ENCODE results near the gene NCAPD3.
"Not testable (repeated sequence)": the region's sequence is repeated elsewhere in the genome, so short reads cannot be mapped to it uniquely, and the experiment has no call there.

The NCAPD3 gene

DNA sequence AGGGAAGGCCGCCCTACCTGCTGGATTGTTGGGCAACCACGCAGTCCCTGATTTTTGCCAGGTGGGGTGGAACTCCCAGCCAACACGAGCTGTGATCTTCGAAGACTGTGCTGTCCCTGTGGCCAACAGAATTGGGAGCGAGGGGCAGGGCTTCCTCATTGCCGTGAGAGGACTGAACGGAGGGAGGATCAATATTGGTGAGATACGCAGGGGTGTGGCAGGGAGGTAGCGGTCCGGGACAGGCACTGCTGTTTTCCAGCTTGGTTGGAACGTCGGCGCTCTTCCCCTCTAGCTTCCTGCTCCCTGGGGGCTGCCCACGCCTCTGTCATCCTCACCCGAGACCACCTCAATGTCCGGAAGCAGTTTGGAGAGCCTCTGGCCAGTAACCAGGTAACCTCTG lies 37.2 kb upstream of the NCAPD3 start:
- no peaks in the 10 kb centered on the region for H3K27me3 Mint-ChIP-seq
- ATAC-seq (ENCODE audit: low read depth) (no peak), DNase-seq (ENCODE audit: low spot score in 2 of 2) (no peak)
- no peak overlapping the region for H3K27ac Mint-ChIP-seq
- peaks cover 3% of the 10 kb centered on the region for H3K4me1 Mint-ChIP-seq
- peaks cover 19% of the 10 kb centered on the region for H3K36me3 Mint-ChIP-seq
- H3K4me3 Mint-ChIP-seq: no peak overlapping the region
- no peaks in the 10 kb centered on the region for H3K9me3 Mint-ChIP-seq

DNA sequence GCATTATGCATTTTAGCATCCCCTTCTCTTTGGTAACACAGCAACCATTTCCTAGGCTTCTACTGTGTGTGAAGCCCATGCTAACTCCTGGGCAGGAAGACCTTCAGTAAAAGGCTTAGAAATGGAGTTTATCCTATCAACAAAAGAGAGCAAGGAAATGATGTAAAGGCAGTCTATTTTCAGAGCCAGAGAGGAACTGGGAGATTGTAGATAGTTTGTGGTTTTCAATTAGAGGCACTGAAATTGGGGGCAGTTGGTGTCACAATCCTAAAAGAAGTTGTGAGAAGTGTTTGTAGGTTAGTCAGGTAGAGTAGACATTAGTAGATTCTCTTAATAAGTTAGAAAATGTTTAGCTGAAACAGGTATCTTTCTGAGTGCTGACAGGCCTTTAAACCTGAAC lies 36.7 kb upstream of the NCAPD3 start:
- Mint-ChIP-seq H3K9me3 (no peaks in the 10 kb centered on the region), H3K4me3 (no peak overlapping the region), H3K4me1 (peaks cover 3% of the 10 kb centered on the region), H3K27me3 (no peaks in the 10 kb centered on the region), H3K27ac (no peak overlapping the region), H3K36me3 (peaks cover 19% of the 10 kb centered on the region)
- DNase-seq (ENCODE audit: low spot score in 2 of 2) (no peak), ATAC-seq (ENCODE audit: low read depth) (no peak)

GRCh38 chr11:134258577-134258976 lies 34.8 kb upstream of the NCAPD3 start:
- Mint-ChIP-seq H3K27ac (no peak overlapping the region), H3K9me3 (no peaks in the 10 kb centered on the region), H3K27me3 (no peaks in the 10 kb centered on the region), H3K4me3 (no peak overlapping the region), H3K4me1 (peaks cover 10% of the 10 kb centered on the region), H3K36me3 (peaks cover 16% of the 10 kb centered on the region)
- ATAC-seq (ENCODE audit: low read depth) (no peak), DNase-seq (ENCODE audit: low spot score in 2 of 2) (no peak)

- Mint-ChIP-seq H3K4me1 (peaks cover 15% of the 10 kb centered on the region), H3K9me3 (no peaks in the 10 kb centered on the region), H3K4me3 (no peak overlapping the region), H3K27me3 (no peaks in the 10 kb centered on the region), H3K36me3 (peaks cover 14% of the 10 kb centered on the region), H3K27ac (no peak overlapping the region)
- ATAC-seq (ENCODE audit: low read depth) (no peak), DNase-seq (ENCODE audit: low spot score in 2 of 2) (no peak)
Measured at GRCh38 chr11:134257101-134257500, 33.3 kb upstream of the NCAPD3 start.

- not testable (repeated sequence) for ATAC-seq (ENCODE audit: low read depth); H3K4me3 Mint-ChIP-seq; H3K9me3 Mint-ChIP-seq; H3K27ac Mint-ChIP-seq; H3K36me3 Mint-ChIP-seq; DNase-seq (ENCODE audit: low spot score in 2 of 2); H3K27me3 Mint-ChIP-seq
- H3K4me1 Mint-ChIP-seq: peaks cover 13% of the 10 kb centered on the region
Measured at GRCh38 chr11:134255184-134255561, 31.4 kb upstream of the NCAPD3 start.

GRCh38 chr11:134254433-134255183 lies 30.8 kb upstream of the NCAPD3 start:
- Mint-ChIP-seq H3K27ac (no peak overlapping the region), H3K27me3 (no peaks in the 10 kb centered on the region), H3K4me1 (peaks cover 13% of the 10 kb centered on the region), H3K4me3 (peak overlapping the region; percentile 90), H3K36me3 (peaks cover 9% of the 10 kb centered on the region), H3K9me3 (no peaks in the 10 kb centered on the region)
- no peak for ATAC-seq (ENCODE audit: low read depth)
- DNase-seq (ENCODE audit: low spot score in 2 of 2): no peak

GRCh38 chr11:134253188-134253993 lies 29.6 kb upstream of the NCAPD3 start, which contains the start of the genes ACAD8 and THYN1:
Gene ACAD8 (plus strand): TSS chr11:134253568. CDS start chr11:134253601, 33 bp downstream.
Gene THYN1 (minus strand): TSS chr11:134253352. CDS start chr11:134252882, 470 bp downstream.
- peak within 1 kb of the TSS; percentile 90 for H3K4me3 Mint-ChIP-seq
- no peaks in the 10 kb centered on the region for H3K9me3 Mint-ChIP-seq
- H3K27me3 Mint-ChIP-seq: no peaks in the 10 kb centered on the region
- peaks cover 5% of the 10 kb centered on the region for H3K36me3 Mint-ChIP-seq
- H3K27ac Mint-ChIP-seq: peak within 1 kb of the TSS; percentile 81
- peak; percentile 90 to 93 for DNase-seq (ENCODE audit: low spot score in 2 of 2)
- ATAC-seq (ENCODE audit: low read depth): peak; percentile 99
- H3K4me1 Mint-ChIP-seq: peaks cover 13% of the 10 kb centered on the region

DNA sequence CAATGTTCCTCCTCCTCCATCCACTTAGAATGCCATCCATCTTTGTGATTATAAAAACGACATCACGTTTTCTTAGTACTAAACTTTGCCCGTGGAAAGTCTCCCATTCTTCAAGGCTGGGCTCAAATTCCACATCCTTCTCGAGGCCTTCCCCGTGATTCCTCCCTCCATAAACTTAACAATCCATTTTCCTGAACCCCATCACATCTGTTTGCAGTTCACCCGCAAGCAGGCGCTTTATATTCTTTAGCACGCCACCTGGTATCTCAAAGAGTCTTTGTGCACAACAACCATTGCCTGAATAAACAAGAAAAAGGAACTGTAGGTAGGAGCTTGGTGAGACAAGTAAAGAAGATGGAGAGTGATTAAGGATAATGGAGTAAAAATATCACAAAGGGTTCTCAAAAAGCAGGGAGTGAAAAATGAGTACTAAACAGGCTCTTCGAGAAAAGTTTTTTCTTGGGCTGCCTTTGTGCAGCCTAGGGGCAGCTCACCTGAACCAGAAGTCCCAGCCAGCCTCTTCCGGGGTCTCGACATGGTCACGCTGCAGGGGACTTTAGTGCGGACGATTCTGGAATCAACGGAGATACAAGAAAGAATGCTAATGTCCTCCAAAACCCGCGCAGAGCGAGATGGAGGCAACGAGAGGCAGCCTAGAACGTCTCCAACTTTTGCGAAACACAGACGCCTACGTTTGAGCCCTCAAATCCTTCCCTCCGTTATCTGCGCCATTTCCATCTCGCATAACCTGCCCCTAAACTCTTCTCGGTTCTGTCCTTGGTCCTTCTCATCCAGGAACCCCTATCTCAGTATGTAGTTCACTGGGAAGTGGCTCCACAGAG lies 28.8 kb upstream of the NCAPD3 start:
- Mint-ChIP-seq H3K9me3 (no peaks in the 10 kb centered on the region), H3K36me3 (peaks cover 8% of the 10 kb centered on the region), H3K27ac (peak overlapping the region; percentile 69), H3K4me3 (peak overlapping the region; percentile 90), H3K27me3 (no peaks in the 10 kb centered on the region), H3K4me1 (peaks cover 13% of the 10 kb centered on the region)
- peak; percentile 2 for ATAC-seq (ENCODE audit: low read depth)
- DNase-seq (ENCODE audit: low spot score in 2 of 2): no peak

- Mint-ChIP-seq H3K4me1 (peaks cover 13% of the 10 kb centered on the region), H3K27ac (no peak overlapping the region), H3K27me3 (no peaks in the 10 kb centered on the region), H3K4me3 (no peak overlapping the region), H3K36me3 (peaks cover 11% of the 10 kb centered on the region), H3K9me3 (no peaks in the 10 kb centered on the region)
- DNase-seq (ENCODE audit: low spot score in 2 of 2) (no peak), ATAC-seq (ENCODE audit: low read depth) (no peak)
Measured at GRCh38 chr11:134250675-134251074, 26.9 kb upstream of the NCAPD3 start.

GRCh38 chr11:134250246-134250645 lies 26.5 kb upstream of the NCAPD3 start:
- Mint-ChIP-seq H3K27ac (no peak overlapping the region), H3K27me3 (no peaks in the 10 kb centered on the region), H3K9me3 (no peaks in the 10 kb centered on the region), H3K4me3 (no peak overlapping the region), H3K36me3 (peaks cover 11% of the 10 kb centered on the region), H3K4me1 (peaks cover 13% of the 10 kb centered on the region)
- DNase-seq (ENCODE audit: low spot score in 2 of 2) (no peak), ATAC-seq (ENCODE audit: low read depth) (no peak)

DNA sequence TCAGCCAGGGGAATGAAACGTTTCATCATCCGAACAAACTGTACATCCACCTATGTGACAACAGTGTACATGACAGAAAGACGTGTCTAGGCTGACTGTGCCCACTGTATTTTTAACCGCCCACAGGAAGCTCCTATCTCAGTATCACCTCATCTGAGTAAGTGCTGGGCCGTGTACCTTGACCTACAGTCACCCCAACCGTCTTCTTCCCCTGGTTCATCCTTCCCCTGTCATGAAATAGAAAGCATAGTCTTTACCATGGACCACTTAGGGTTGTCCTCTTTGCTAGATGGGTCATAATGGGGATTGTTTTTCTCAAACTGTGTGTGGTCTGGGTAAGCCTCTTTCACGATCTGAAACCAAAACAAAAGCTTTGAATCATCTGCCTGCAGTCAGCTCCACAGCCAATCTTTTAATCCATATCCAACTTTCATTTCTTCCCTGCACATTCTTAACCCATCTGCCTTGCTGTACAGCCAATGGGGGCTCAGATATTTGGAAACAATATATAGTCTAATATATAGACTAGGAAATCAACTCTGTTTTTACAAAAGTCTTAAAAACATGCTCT lies 25.2 kb upstream of the NCAPD3 start:
- Mint-ChIP-seq H3K27me3 (no peaks in the 10 kb centered on the region), H3K36me3 (peaks cover 11% of the 10 kb centered on the region), H3K4me1 (peaks cover 14% of the 10 kb centered on the region), H3K9me3 (no peaks in the 10 kb centered on the region), H3K4me3 (no peak overlapping the region), H3K27ac (no peak overlapping the region)
- DNase-seq (ENCODE audit: low spot score in 2 of 2) (no peak), ATAC-seq (ENCODE audit: low read depth) (no peak)

DNA sequence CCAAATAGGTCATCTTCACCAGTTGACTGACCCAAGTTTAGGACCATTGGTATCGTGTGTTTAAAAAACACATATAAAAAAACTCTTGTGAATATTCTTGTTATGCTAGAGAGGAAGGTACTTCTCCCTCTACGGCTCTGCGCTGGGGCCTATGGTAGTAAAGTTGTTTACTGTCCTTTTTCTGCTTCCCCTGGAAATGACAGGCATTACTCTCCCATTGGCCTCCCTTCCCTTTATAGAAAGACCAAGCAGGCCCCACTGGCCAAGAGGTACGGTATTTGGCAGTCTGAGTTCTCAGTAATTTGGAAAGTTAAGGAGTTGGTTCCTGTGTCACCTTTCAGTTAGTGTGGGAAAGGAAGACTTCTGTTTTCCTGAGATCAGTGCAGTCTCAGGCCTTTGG lies 22.9 kb upstream of the NCAPD3 start:
- Mint-ChIP-seq H3K4me3 (no peak overlapping the region), H3K36me3 (peaks cover 16% of the 10 kb centered on the region), H3K27ac (no peak overlapping the region), H3K9me3 (no peaks in the 10 kb centered on the region), H3K4me1 (peaks cover 7% of the 10 kb centered on the region), H3K27me3 (no peaks in the 10 kb centered on the region)
- DNase-seq (ENCODE audit: low spot score in 2 of 2) (no peak), ATAC-seq (ENCODE audit: low read depth) (no peak)

DNA sequence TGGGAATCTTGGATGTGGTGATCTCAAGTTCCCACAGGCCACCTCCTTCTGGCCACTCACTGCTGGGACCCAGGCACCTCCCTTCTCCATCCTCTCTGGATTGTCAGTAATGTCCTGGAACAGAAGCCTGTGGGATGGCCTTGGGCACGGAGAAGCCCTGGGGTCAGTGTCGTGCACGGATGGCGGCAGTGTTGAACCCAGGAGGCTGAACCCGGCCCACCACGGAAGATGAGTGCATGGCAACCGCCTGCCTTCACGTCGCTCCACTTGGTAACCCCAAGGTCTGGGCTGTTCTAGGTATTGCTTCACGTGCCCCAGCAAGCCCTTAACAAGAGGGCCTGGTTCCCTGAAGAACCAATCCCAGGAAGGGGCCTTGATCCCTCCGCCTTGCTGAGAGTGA lies 22.3 kb upstream of the NCAPD3 start:
- H3K27ac Mint-ChIP-seq: no peak overlapping the region
- DNase-seq (ENCODE audit: low spot score in 2 of 2) (no peak), ATAC-seq (ENCODE audit: low read depth) (no peak)
- no peaks in the 10 kb centered on the region for H3K27me3 Mint-ChIP-seq
- H3K4me1 Mint-ChIP-seq: peaks cover 7% of the 10 kb centered on the region
- H3K4me3 Mint-ChIP-seq: no peak overlapping the region
- H3K36me3 Mint-ChIP-seq: peaks cover 16% of the 10 kb centered on the region
- no peaks in the 10 kb centered on the region for H3K9me3 Mint-ChIP-seq

Measured in memory B cell (primary cell).